Ishikawa (cell line): ENCODE measurements around the gene ATP6V1E1.

Experiments
- CEBPB ChIP-seq: IDR thresholded peaks from 2 replicates; pipeline ENCODE4 v1.6.1; 2012
- CREB1 ChIP-seq: IDR thresholded peaks from 2 replicates; pipeline ENCODE4 v1.6.1; 2012; ENCODE audit warnings: low read depth
- EGR1 ChIP-seq: IDR thresholded peaks from 2 replicates; pipeline ENCODE4 v1.6.1; 2012
- EP300 ChIP-seq: IDR thresholded peaks from 2 replicates; pipeline ENCODE4 v1.6.1; 2012; ENCODE audit warnings: borderline replicate concordance
- FOXM1 ChIP-seq: IDR thresholded peaks from 2 replicates; pipeline ENCODE4 v1.6.1; 2012; ENCODE audit warnings: low read depth, borderline replicate concordance
- NFIC ChIP-seq: IDR thresholded peaks from 2 replicates; pipeline ENCODE4 v1.6.1; 2012
- RAD21 ChIP-seq: IDR thresholded peaks from 2 replicates; pipeline ENCODE4 v1.6.1; 2012; ENCODE audit warnings: low read depth
- TAF1 ChIP-seq: IDR thresholded peaks from 2 replicates; pipeline ENCODE4 v1.6.1; 2012; ENCODE audit warnings: low read depth, mild to moderate bottlenecking
- TCF12 ChIP-seq: IDR thresholded peaks from 2 replicates; pipeline ENCODE4 v1.6.1; 2012; ENCODE audit warnings: low read depth
- TEAD4 ChIP-seq: IDR thresholded peaks from 2 replicates; pipeline ENCODE4 v1.6.1; 2012
- YY1 ChIP-seq: IDR thresholded peaks from 2 replicates; pipeline ENCODE4 v1.6.1; 2012; ENCODE audit warnings: low read depth
- ZBTB7A ChIP-seq: IDR thresholded peaks from 2 replicates; pipeline ENCODE4 v1.6.1; 2012; ENCODE audit warnings: low read depth
- TF ChIP-seq, protein P1 (sequence below): IDR thresholded peaks from 2 replicates; pipeline ENCODE4 v1.6.1; 2012
- TF ChIP-seq, protein P2 (sequence below): IDR thresholded peaks from 2 replicates; pipeline ENCODE4 v1.6.1; 2012
- TF ChIP-seq, protein P3 (sequence below): IDR thresholded peaks from 2 replicates; pipeline ENCODE4 v1.6.1; 2012; ENCODE audit warnings: low read depth, mild to moderate bottlenecking

ATP6V1E1 gene

DNA sequence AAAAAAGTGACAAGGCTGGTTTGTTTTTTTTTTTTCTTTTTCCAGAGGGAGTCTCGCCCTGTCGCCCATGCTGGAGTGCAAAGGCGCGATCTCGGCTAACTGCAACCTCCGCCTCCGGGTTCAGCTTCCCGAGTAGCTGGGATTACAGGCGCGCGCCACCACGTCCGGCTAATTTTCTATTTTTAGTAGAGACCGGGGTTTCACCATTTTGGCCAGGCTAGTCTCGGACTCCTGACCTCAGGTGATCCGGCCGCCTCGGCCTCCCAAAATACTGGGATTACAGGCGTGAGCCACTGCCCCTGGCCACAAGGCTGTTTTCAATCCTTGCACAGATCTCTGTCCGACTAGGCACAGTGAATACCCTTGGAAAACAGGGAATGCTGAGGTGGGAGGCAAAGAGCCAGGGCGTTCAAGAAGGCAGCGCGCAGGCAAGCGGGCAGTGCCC, 566 bp downstream of the ATP6V1E1 start:
- TF ChIP-seq ZBTB7A (no peak), RAD21 (no peak), TAF1 (no peak), YY1 (no peak), EGR1 (no peak), EP300 (no peak), CREB1 (no peak), FOXM1 (no peak), TEAD4 (no peak), TCF12 (no peak), NFIC (no peak), CEBPB (no peak)
- TF ChIP-seq, protein P1, sequence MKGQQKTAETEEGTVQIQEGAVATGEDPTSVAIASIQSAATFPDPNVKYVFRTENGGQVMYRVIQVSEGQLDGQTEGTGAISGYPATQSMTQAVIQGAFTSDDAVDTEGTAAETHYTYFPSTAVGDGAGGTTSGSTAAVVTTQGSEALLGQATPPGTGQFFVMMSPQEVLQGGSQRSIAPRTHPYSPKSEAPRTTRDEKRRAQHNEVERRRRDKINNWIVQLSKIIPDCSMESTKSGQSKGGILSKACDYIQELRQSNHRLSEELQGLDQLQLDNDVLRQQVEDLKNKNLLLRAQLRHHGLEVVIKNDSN, result no peak
- TF ChIP-seq, protein P2, sequence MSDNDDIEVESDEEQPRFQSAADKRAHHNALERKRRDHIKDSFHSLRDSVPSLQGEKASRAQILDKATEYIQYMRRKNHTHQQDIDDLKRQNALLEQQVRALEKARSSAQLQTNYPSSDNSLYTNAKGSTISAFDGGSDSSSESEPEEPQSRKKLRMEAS, result no peak
- TF ChIP-seq, protein P3, sequence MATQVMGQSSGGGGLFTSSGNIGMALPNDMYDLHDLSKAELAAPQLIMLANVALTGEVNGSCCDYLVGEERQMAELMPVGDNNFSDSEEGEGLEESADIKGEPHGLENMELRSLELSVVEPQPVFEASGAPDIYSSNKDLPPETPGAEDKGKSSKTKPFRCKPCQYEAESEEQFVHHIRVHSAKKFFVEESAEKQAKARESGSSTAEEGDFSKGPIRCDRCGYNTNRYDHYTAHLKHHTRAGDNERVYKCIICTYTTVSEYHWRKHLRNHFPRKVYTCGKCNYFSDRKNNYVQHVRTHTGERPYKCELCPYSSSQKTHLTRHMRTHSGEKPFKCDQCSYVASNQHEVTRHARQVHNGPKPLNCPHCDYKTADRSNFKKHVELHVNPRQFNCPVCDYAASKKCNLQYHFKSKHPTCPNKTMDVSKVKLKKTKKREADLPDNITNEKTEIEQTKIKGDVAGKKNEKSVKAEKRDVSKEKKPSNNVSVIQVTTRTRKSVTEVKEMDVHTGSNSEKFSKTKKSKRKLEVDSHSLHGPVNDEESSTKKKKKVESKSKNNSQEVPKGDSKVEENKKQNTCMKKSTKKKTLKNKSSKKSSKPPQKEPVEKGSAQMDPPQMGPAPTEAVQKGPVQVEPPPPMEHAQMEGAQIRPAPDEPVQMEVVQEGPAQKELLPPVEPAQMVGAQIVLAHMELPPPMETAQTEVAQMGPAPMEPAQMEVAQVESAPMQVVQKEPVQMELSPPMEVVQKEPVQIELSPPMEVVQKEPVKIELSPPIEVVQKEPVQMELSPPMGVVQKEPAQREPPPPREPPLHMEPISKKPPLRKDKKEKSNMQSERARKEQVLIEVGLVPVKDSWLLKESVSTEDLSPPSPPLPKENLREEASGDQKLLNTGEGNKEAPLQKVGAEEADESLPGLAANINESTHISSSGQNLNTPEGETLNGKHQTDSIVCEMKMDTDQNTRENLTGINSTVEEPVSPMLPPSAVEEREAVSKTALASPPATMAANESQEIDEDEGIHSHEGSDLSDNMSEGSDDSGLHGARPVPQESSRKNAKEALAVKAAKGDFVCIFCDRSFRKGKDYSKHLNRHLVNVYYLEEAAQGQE, result no peak

DNA sequence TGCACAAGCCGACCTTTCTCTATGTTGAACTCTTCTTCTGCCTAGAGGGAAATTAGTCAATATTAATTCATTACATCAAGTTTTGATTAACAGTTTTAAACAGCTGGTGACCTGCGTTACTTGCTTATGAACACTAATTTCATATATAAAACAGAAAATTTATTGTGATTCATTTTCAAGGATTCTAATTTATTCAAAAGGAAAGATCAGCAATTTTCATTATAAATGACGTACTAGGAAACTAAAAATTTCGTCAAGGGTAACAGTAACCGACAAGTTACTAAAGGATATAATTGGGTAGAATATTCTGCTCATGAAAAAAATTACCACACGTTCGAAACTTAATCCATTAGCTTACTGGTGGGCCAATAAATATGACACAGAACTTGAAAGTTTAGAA, 15.3 kb downstream of the ATP6V1E1 start:
- TF ChIP-seq, protein P1, result no peak
- TF ChIP-seq EGR1 (no peak), TAF1 (no peak), EP300 (no peak), CREB1 (no peak), ZBTB7A (no peak), CEBPB (no peak), NFIC (no peak), FOXM1 (no peak), TCF12 (no peak), YY1 (no peak), TEAD4 (no peak), RAD21 (no peak)
- TF ChIP-seq, protein P3, result no peak
- TF ChIP-seq, protein P2, result no peak

DNA sequence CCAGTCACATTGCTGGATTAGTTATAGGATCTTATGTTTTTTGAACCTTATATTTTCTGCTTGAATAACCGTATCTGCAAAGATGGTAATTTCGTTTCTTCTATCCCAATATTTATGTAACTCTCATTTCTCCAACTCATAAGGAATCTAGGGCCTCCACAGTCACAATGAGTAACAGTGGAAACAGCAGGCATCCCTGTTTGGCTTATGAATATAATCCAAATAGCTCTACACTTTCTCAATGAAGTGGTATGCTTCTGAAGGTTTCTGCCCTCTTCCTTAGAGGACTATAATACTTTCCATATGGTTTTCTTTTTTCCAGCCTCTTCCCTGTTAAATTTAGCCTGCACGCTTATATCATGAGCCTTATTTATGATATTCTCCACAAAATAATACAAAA, 16.5 kb downstream of the ATP6V1E1 start:
- TF ChIP-seq, protein P1, result no peak
- TF ChIP-seq TEAD4, result no peak
- TF ChIP-seq, protein P3, result no peak
- no peak for TF ChIP-seq FOXM1
- no peak for TF ChIP-seq ZBTB7A
- TF ChIP-seq EGR1, result no peak
- TF ChIP-seq, protein P2, result no peak
- no peak for TF ChIP-seq YY1

DNA sequence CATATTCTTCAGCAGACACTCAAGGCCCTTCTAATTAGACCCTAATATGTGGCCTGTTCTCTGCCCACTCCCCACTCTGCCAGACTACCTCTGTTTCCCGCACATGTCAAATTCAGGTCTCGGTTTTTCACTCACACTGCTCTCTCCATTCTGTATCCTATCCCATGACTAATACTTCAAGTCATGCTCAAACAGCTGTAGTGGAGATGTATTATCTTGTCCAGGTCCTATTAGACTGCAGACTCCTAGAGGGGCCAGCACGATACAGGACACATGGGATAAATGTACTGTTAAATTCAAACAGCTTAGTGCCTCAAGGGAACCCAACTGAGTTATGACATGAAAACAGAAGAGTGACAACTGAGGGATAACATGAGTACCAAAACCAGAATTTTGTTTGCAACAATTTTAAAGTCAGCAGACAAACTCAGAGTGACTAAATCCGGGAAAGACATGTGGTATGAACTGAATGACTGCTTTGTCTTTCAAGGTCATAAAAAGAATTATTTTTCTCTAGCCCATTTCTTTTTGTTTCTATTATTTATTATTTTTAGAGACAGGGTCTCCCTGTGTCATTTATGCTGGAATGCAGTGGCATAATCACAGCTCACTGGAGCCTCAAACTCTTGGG, 20.5 kb downstream of the ATP6V1E1 start:
- TF ChIP-seq CREB1 (no peak), FOXM1 (no peak), RAD21 (no peak), ZBTB7A (no peak)
- TF ChIP-seq, protein P3, result no peak
